Muscle layer of duodenum (tissue), 2 donors: Measurements from ENCODE around the gene PKHD1.

ENCODE experiments used
- H3K27ac ChIP-seq: one replicate; pipeline ENCODE4 v1.7.0; 2013; ENCODE audit warnings: mild to moderate bottlenecking, low read length
- H3K27me3 ChIP-seq: one replicate; pipeline ENCODE4 v1.7.0; 2013; ENCODE audit warnings: low read depth, mild to moderate bottlenecking, control low read depth, low read length
- H3K36me3 ChIP-seq, 2 donors: one replicate each; pipeline ENCODE4 v1.7.0; 2013; ENCODE audit warnings: low read length in 2 of 2, control low read depth in 1 of 2, mild to moderate bottlenecking in 1 of 2; ENCODE audit not compliant: insufficient read depth in 2 of 2, control insufficient read depth in 1 of 2
- H3K4me1 ChIP-seq, 2 donors: one replicate each; pipeline ENCODE4 v1.7.0; 2013; ENCODE audit warnings: low read length in 2 of 2, mild to moderate bottlenecking in 2 of 2, control low read depth in 1 of 2, moderate library complexity in 1 of 2; ENCODE audit not compliant: insufficient read depth in 2 of 2, control insufficient read depth in 1 of 2
- H3K4me3 ChIP-seq, 2 donors: one replicate each; pipeline ENCODE4 v1.7.0; 2013; ENCODE audit warnings: low read length in 2 of 2, low read depth in 1 of 2, mild to moderate bottlenecking in 1 of 2
- H3K9me3 ChIP-seq, 2 donors: one replicate each; pipeline ENCODE4 v1.7.0; 2013; ENCODE audit warnings: low read length in 2 of 2, control low read depth in 1 of 2, mild to moderate bottlenecking in 1 of 2; ENCODE audit not compliant: control insufficient read depth in 1 of 2
- donor health status: healthy.

PKHD1 gene

GRCh38 chr6:52103623-52104022, 16.2 kb upstream of the PKHD1 start:
- no peak overlapping the region for H3K4me3 ChIP-seq
- H3K9me3 ChIP-seq, result no peaks in the 10 kb centered on the region
- no peaks in the 10 kb centered on the region for H3K4me1 ChIP-seq
- no peak overlapping the region for H3K27ac ChIP-seq
- H3K27me3 ChIP-seq, result no peaks in the 10 kb centered on the region
- H3K36me3 ChIP-seq, result no peaks in the 10 kb centered on the region

DNA sequence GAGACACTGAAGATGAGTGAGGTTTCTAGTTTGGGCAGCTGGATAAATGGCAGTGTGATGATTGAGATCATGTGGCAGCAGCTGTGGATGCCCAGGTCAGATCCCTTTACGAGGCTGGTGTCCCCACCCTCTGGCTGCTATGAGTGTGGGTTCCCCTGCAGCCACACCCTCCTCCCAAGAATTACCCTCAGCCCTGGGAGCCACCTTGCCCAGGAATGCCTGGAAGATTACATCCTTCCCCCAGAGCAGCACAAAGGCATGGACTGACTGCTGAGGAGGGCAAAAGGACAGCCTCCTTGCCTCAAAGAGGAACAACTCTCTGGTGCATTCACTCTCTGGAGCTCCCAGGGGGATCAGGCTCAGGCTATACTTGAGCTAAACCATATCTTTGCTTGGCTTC, 15.0 kb upstream of the PKHD1 start:
- Histone ChIP-seq H3K27me3 (no peaks in the 10 kb centered on the region), H3K36me3 (no peaks in the 10 kb centered on the region), H3K4me1 (no peaks in the 10 kb centered on the region), H3K9me3 (no peaks in the 10 kb centered on the region), H3K27ac (no peak overlapping the region), H3K4me3 (no peak overlapping the region)

GRCh38 chr6:52098721-52099120, 11.3 kb upstream of the PKHD1 start:
- H3K4me1 ChIP-seq, result no peaks in the 10 kb centered on the region
- no peaks in the 10 kb centered on the region for H3K27me3 ChIP-seq
- no peaks in the 10 kb centered on the region for H3K9me3 ChIP-seq
- H3K27ac ChIP-seq, result no peak overlapping the region
- H3K4me3 ChIP-seq, result no peak overlapping the region
- no peaks in the 10 kb centered on the region for H3K36me3 ChIP-seq

- Histone ChIP-seq H3K27me3 (no peaks in the 10 kb centered on the region), H3K36me3 (no peaks in the 10 kb centered on the region), H3K9me3 (peaks cover 0 to 2% of the 10 kb centered on the region in 2 donors), H3K27ac (no peak overlapping the region), H3K4me1 (no peaks in the 10 kb centered on the region), H3K4me3 (no peak overlapping the region)
Measured at GRCh38 chr6:52089758-52090348, 2.4 kb upstream of the PKHD1 start.

- no peak overlapping the region for H3K27ac ChIP-seq
- H3K4me1 ChIP-seq, result no peaks in the 10 kb centered on the region
- no peak overlapping the region for H3K4me3 ChIP-seq
- no peaks in the 10 kb centered on the region for H3K27me3 ChIP-seq
- H3K9me3 ChIP-seq, result peaks cover 0 to 2% of the 10 kb centered on the region in 2 donors
- no peaks in the 10 kb centered on the region for H3K36me3 ChIP-seq
Measured at GRCh38 chr6:52086741-52087140, 672 bp downstream of the PKHD1 start.

DNA sequence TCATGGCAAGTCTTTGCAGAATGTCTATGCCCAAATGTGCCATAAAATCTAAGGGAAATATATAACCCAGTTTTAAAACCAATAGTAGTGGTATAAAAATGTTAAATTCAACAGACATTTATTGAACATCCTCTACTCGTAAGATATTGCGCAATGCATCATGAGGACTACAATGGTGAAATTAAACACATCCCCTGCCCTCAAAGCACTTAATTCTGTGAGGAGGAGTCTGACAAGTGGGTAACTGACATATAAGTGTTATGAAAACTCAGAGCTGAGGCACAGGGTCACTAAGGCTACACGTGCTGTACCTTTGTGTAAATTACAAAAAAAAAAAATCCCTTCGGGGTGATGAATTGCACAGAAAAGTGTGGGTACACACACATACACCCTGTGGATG, 6.2 kb downstream of the PKHD1 start:
- Histone ChIP-seq H3K36me3 (no peaks in the 10 kb centered on the region), H3K27me3 (no peaks in the 10 kb centered on the region), H3K9me3 (no peaks in the 10 kb centered on the region), H3K27ac (no peak overlapping the region), H3K4me1 (no peaks in the 10 kb centered on the region), H3K4me3 (no peak overlapping the region)

DNA sequence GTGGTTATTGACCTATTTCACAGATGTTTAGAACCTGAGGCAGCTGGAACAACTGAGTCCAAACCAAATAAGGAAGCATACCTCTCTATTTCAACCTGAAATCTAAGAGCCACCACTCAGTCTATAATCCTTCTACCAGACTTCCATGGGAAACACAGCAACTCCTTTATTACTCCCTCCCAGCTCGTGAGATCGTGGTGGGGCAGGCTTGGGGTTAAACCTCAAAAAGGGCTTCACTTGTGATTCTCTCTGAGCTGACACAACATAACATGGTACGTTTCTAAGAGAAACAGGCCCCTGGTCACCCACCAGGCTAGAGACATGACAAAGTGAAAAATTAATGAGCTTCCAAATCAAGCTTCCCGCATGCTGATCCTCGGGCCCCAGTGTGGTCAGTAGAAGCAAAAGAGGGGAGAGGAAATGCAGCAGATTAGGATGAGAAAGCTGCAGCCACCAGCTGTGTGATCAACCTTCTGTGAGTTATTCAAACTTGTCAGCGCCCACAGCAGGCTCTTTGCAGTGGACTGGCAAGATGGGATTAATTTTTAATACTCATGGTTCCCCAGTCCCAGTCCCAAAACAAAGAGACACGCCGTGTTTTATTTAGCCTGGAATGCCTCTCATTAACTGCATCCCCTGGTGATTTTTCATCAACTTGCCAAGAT, 9.3 kb downstream of the PKHD1 start:
- Histone ChIP-seq H3K4me3 (no peak overlapping the region), H3K9me3 (no peaks in the 10 kb centered on the region), H3K27ac (no peak overlapping the region), H3K27me3 (no peaks in the 10 kb centered on the region), H3K4me1 (no peaks in the 10 kb centered on the region), H3K36me3 (no peaks in the 10 kb centered on the region)

- no peak overlapping the region for H3K4me3 ChIP-seq
- H3K9me3 ChIP-seq, result no peaks in the 10 kb centered on the region
- H3K27ac ChIP-seq, result no peak overlapping the region
- H3K27me3 ChIP-seq, result no peaks in the 10 kb centered on the region
- no peaks in the 10 kb centered on the region for H3K4me1 ChIP-seq
- H3K36me3 ChIP-seq, result no peaks in the 10 kb centered on the region
Measured at GRCh38 chr6:52077180-52077884, 10.1 kb downstream of the PKHD1 start.

GRCh38 chr6:52076791-52077179, 10.6 kb downstream of the PKHD1 start:
- no peaks in the 10 kb centered on the region for H3K27me3 ChIP-seq
- H3K36me3 ChIP-seq, result no peaks in the 10 kb centered on the region
- H3K4me1 ChIP-seq, result no peaks in the 10 kb centered on the region
- no peaks in the 10 kb centered on the region for H3K9me3 ChIP-seq
- no peak overlapping the region for H3K27ac ChIP-seq
- H3K4me3 ChIP-seq, result no peak overlapping the region

- no peaks in the 10 kb centered on the region for H3K4me1 ChIP-seq
- no peak overlapping the region for H3K27ac ChIP-seq
- no peaks in the 10 kb centered on the region for H3K27me3 ChIP-seq
- H3K4me3 ChIP-seq, result no peak overlapping the region
- H3K36me3 ChIP-seq, result no peaks in the 10 kb centered on the region
- H3K9me3 ChIP-seq, result no peaks in the 10 kb centered on the region
Measured at GRCh38 chr6:52074716-52075115, 12.7 kb downstream of the PKHD1 start.

- Histone ChIP-seq H3K27me3 (no peaks in the 10 kb centered on the region), H3K9me3 (no peaks in the 10 kb centered on the region), H3K4me1 (no peaks in the 10 kb centered on the region), H3K4me3 (no peak overlapping the region), H3K27ac (no peak overlapping the region), H3K36me3 (no peaks in the 10 kb centered on the region)
Measured at GRCh38 chr6:52074155-52074554, 13.3 kb downstream of the PKHD1 start.
